Gastroesophageal sphincter (tissue), 3 donors: ENCODE measurements around the gene GPAT2.
"Not testable (repeated sequence)": the region's sequence is repeated elsewhere in the genome, so short reads cannot be mapped to it uniquely, and the experiment has no call there.

Experiments
- EP300 ChIP-seq: sonication (generic); formaldehyde crosslinking; IDR thresholded peaks from one replicate; pipeline ENCODE4 v1.6.1; 2017; ENCODE audit warnings: antibody characterized with exemption, mild to moderate bottlenecking
- POLR2A ChIP-seq, 2 donors: fragments of 450-650 bp; IDR thresholded peaks; one replicate each; pipeline ENCODE4 v1.6.1; 2017; ENCODE audit warnings: antibody characterized with exemption in 2 of 2, mild to moderate bottlenecking in 2 of 2, moderate library complexity in 1 of 2
- TF ChIP-seq, protein P1 (sequence below), 4 experiments: fragments of 200-600 bp in 2 of 4; fragments of 450-650 bp in 2 of 4; sonication (generic) in 1 of 4; IDR thresholded peaks; one replicate each; pipeline ENCODE4 v1.5.1; 2017 to 2019; ENCODE audit warnings: antibody characterized with exemption in 4 of 4, mild to moderate bottlenecking in 2 of 4, moderate library complexity in 2 of 4

DNA sequence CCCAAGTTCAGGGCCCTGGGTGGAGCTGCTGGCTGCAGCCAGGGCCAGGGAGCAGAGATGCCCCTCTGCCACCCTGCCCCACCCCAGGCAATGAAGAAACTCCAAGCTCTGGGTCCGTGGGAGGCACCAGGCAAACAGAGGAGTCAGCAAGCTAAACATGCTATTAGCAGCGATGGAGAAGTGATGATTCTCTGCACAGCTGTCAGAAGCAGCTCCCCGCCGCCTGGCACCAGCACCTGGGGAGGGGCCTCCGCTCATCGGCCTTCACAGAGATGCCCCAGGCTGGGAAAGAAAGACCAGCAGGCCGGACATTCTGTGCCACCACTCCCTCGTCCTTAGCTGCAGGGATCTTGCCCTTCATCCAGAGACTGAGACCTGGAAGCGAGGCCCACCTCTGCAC is 27.2 kb upstream of the GPAT2 start:
- TF ChIP-seq, protein P1, sequence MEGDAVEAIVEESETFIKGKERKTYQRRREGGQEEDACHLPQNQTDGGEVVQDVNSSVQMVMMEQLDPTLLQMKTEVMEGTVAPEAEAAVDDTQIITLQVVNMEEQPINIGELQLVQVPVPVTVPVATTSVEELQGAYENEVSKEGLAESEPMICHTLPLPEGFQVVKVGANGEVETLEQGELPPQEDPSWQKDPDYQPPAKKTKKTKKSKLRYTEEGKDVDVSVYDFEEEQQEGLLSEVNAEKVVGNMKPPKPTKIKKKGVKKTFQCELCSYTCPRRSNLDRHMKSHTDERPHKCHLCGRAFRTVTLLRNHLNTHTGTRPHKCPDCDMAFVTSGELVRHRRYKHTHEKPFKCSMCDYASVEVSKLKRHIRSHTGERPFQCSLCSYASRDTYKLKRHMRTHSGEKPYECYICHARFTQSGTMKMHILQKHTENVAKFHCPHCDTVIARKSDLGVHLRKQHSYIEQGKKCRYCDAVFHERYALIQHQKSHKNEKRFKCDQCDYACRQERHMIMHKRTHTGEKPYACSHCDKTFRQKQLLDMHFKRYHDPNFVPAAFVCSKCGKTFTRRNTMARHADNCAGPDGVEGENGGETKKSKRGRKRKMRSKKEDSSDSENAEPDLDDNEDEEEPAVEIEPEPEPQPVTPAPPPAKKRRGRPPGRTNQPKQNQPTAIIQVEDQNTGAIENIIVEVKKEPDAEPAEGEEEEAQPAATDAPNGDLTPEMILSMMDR (IDR thresholded peaks at IDR 0.05) = not testable (repeated sequence)
- not testable (repeated sequence) for TF ChIP-seq POLR2A (IDR thresholded peaks at IDR 0.05); EP300
